ENCODE results near the gene SLC13A4.
"Not testable (repeated sequence)": the region's sequence is repeated elsewhere in the genome, so short reads cannot be mapped to it uniquely, and the experiment has no call there.

The SLC13A4 gene

DNA sequence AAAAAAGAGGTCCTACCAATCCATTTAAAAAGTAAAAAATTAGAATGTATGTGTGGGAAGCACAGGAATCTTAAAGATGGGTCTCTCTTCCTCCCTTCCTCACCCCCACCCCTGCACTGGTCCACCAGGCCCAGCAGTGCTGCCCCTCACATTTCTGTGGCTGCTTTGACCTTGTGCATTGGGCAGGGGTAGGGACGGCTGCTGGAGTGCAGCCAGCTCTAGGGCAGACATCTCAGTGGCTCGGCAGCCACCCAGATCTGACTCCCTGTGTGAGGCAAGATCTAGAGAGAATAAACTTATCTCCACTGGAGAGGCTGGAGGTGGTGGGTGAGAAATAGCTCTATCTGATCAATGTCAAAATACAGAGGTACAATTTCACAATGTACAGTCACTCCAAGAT is 13.9 kb upstream of the SLC13A4 start:
- H3K9me3 ChIP-seq (ENCODE audit: control insufficient read depth, low read length), result no peaks in the 10 kb centered on the region
- no peaks in the 10 kb centered on the region for H3K4me1 ChIP-seq
- no peak overlapping the region for H3K27ac ChIP-seq
- no peaks in the 10 kb centered on the region for H3K27me3 ChIP-seq (ENCODE audit: control insufficient read depth, insufficient read depth, low read length)
- H3K36me3 ChIP-seq (ENCODE audit: control insufficient read depth, insufficient read depth, low read length), result no peaks in the 10 kb centered on the region
- H3K79me2 ChIP-seq, result no peaks in the 10 kb centered on the region
- no peak overlapping the region for H3K9ac ChIP-seq
- no peak overlapping the region for H3K4me3 ChIP-seq (ENCODE audit: low read depth, low read length)
- H2AFZ ChIP-seq, result no peak overlapping the region
- H3K4me2 ChIP-seq (ENCODE audit: low read length), result no peak overlapping the region
- TF ChIP-seq, protein P1, sequence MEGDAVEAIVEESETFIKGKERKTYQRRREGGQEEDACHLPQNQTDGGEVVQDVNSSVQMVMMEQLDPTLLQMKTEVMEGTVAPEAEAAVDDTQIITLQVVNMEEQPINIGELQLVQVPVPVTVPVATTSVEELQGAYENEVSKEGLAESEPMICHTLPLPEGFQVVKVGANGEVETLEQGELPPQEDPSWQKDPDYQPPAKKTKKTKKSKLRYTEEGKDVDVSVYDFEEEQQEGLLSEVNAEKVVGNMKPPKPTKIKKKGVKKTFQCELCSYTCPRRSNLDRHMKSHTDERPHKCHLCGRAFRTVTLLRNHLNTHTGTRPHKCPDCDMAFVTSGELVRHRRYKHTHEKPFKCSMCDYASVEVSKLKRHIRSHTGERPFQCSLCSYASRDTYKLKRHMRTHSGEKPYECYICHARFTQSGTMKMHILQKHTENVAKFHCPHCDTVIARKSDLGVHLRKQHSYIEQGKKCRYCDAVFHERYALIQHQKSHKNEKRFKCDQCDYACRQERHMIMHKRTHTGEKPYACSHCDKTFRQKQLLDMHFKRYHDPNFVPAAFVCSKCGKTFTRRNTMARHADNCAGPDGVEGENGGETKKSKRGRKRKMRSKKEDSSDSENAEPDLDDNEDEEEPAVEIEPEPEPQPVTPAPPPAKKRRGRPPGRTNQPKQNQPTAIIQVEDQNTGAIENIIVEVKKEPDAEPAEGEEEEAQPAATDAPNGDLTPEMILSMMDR (IDR thresholded peaks at IDR 0.05), result no peak

DNA sequence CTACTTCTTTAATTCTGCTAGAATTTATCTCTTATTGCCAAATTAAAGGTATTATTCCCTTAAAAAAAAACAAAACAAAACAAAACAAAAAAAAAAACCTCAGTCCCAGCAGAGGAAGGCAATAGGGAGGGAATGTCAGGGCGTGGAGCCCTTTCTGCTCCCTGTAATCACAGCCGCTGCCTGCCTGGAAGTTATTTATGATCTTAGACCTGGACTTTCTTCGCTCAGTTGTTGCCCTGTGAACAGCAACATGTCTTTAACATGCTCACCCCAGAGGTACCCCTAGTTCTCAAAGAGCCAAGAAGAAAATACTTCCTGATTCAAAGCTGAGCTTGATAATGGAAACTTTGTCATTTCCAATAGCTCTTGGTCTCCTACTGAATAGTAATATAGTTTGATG is 12.9 kb upstream of the SLC13A4 start:
- Histone ChIP-seq H3K4me3 (ENCODE audit: low read depth, low read length) (no peak overlapping the region), H3K27ac (no peak overlapping the region), H3K4me1 (no peaks in the 10 kb centered on the region), H3K36me3 (ENCODE audit: control insufficient read depth, insufficient read depth, low read length) (no peaks in the 10 kb centered on the region), H2AFZ (no peak overlapping the region), H3K9ac (no peak overlapping the region), H3K9me3 (ENCODE audit: control insufficient read depth, low read length) (no peaks in the 10 kb centered on the region), H3K79me2 (no peaks in the 10 kb centered on the region), H3K27me3 (ENCODE audit: control insufficient read depth, insufficient read depth, low read length) (no peaks in the 10 kb centered on the region), H3K4me2 (ENCODE audit: low read length) (no peak overlapping the region)
- TF ChIP-seq, protein P1 (IDR thresholded peaks at IDR 0.05), result no peak

DNA sequence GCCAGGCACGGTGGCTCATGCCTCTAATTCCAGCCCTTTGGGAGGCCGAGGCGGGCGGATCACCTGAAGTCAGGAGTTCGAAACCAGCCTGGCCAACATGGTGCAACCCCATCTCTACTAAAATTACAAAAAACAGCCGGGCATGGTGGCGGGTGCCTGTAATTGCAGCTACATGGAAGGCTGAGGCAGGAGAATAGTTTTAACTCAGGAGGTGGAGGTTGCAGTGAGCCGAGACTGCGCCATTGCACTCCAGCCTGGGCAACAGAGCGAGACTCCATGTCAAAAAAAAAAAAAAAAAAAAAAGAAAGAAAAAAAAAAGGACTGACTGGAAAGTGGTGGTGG is 9.3 kb upstream of the SLC13A4 start:
- H3K4me3 ChIP-seq (ENCODE audit: low read depth, low read length); H3K9me3 ChIP-seq (ENCODE audit: control insufficient read depth, low read length); H2AFZ ChIP-seq; H3K36me3 ChIP-seq (ENCODE audit: control insufficient read depth, insufficient read depth, low read length); H3K79me2 ChIP-seq; H3K27ac ChIP-seq; H3K9ac ChIP-seq; H3K4me2 ChIP-seq (ENCODE audit: low read length); H3K4me1 ChIP-seq; H3K27me3 ChIP-seq (ENCODE audit: control insufficient read depth, insufficient read depth, low read length): not testable (repeated sequence)

DNA sequence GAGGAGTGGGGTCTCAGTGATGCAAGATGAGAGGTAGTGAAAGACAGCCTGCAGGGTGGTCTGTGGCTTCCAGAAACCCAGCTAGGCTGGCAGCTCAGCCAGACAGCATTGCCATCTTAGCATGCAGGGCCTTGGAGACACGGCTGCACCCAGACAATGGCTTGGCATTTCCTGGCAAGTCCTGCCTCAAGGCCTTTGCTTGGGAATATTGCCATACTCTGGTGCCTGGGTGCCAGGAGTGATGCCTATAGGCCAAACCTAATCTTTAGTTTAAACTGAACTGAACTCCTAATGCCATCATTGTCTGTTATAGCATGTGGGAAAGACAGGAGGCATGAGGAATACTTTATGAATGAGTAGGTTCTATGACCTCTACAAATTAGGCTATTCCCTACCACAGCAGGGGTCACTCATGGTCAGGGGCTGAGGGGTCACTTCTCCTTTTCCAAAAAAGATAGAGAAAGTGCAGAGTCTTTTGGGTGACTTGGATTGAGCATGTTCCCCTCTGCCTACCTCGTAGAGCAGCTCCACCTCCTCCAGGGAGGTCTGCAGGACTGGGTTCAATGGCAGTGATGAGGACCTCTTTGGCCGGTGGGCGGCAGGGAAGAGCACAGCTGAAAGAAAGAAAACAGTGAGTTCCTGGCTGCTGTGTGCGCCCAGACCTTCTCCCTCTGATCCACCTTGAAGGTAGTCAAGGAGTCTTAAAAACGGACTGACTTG is 8.8 kb upstream of the SLC13A4 start:
- Histone ChIP-seq H3K79me2 (no peaks in the 10 kb centered on the region), H3K4me1 (no peaks in the 10 kb centered on the region), H3K27me3 (ENCODE audit: control insufficient read depth, insufficient read depth, low read length) (no peaks in the 10 kb centered on the region), H2AFZ (no peak overlapping the region), H3K9me3 (ENCODE audit: control insufficient read depth, low read length) (no peaks in the 10 kb centered on the region), H3K36me3 (ENCODE audit: control insufficient read depth, insufficient read depth, low read length) (no peaks in the 10 kb centered on the region), H3K27ac (no peak overlapping the region), H3K9ac (no peak overlapping the region), H3K4me2 (ENCODE audit: low read length) (no peak overlapping the region), H3K4me3 (ENCODE audit: low read depth, low read length) (no peak overlapping the region)
- TF ChIP-seq, protein P1 (IDR thresholded peaks at IDR 0.05), result no peak

DNA sequence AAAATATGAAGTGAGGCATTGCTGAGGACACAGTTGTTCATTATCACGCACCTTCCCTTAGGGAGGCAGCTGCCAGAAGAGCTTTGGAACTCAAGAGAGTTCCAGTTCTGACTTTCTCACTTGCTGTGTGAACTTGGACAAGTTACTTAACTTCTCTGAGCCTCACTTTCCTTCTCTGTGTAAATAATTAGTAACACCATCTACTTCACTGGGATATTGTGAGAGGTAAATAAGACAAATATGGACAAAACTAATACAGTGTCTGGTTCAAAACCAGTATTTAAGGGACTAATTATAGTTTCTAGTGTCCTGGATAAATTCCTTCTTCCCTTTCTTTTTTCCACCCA is 6.3 kb upstream of the SLC13A4 start:
- Histone ChIP-seq H3K4me2 (ENCODE audit: low read length) (no peak overlapping the region), H3K79me2 (no peaks in the 10 kb centered on the region), H3K4me1 (no peaks in the 10 kb centered on the region), H3K27me3 (ENCODE audit: control insufficient read depth, insufficient read depth, low read length) (no peaks in the 10 kb centered on the region), H3K27ac (no peak overlapping the region), H2AFZ (no peak overlapping the region), H3K36me3 (ENCODE audit: control insufficient read depth, insufficient read depth, low read length) (no peaks in the 10 kb centered on the region), H3K4me3 (ENCODE audit: low read depth, low read length) (no peak overlapping the region), H3K9me3 (ENCODE audit: control insufficient read depth, low read length) (no peaks in the 10 kb centered on the region), H3K9ac (no peak overlapping the region)
- TF ChIP-seq, protein P1 (IDR thresholded peaks at IDR 0.05), result no peak
